ENCODE data around the gene AARSD1.
"Not testable (repeated sequence)": the region's sequence is repeated elsewhere in the genome, so short reads cannot be mapped to it uniquely, and the experiment has no call there.

Gene AARSD1

DNA sequence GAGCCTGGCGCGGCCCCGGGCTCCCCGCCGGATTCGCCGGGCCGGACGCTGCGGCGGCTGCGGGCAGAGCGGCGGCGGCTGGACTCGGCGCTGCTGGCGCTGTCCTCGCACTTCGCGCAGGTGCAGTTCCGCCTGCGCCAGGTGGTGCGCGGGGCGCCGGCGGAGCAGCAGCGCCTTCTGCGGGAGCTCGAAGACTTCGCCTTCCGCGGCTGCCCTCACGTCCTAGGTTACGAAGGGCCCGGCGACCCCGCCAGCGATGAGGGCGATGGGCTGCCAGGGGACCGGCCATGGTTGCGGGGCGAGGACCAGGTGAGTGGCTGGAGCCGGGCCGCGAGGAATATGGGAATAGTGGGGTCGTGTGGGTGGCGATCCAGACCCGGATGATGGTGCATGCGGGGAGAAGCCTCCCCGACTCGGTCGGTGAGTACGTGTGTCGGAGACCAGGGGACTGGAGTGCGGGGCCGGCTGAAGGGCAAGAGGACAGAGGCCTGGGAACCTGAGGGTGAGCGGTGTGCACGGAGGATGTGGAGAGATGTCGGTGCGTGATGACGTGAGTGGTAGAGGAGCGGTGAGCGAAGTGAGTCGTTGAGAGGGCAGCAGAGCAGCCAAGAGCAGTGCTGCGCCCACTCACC is 16.6 kb upstream of the AARSD1 start:
- DNase-seq (ENCODE audit: low read depth in 2 of 3, low spot score in 1 of 3), result peak; percentile 61 to 63 (median 62)

DNA sequence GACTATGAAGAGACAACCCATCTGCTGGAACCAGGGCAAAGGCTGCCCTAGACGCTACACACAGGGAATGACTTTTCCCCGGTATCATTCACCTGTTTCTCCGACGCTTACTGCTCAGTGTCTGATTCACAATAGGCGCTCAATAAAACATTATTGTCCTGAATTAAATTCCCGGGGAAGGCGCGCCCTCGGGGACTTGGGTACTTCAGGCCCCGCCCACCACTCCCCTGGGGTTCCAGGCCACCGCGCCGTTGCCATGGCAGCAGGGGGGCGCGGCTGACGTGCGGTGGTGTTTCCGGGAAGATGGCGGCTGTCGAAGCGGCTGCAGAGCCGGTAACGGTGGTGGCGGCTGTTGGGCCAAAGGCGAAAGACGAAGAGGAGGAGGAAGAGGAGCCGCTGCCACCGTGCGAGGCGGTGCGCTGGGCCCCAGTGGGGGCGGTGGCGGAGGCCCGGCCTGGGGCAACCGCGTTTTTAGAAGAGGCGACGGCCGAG is 16.1 kb upstream of the AARSD1 start, which contains the start of gene RUNDC1:
RUNDC1 (plus strand) TSS at position 292 of the 492 bp plus-strand sequence; CDS start at position 304, 12 bp downstream.
- DNase-seq (ENCODE audit: low read depth in 2 of 3, low spot score in 1 of 3), result peak; percentile 79 to 88 (median 85)

DNA sequence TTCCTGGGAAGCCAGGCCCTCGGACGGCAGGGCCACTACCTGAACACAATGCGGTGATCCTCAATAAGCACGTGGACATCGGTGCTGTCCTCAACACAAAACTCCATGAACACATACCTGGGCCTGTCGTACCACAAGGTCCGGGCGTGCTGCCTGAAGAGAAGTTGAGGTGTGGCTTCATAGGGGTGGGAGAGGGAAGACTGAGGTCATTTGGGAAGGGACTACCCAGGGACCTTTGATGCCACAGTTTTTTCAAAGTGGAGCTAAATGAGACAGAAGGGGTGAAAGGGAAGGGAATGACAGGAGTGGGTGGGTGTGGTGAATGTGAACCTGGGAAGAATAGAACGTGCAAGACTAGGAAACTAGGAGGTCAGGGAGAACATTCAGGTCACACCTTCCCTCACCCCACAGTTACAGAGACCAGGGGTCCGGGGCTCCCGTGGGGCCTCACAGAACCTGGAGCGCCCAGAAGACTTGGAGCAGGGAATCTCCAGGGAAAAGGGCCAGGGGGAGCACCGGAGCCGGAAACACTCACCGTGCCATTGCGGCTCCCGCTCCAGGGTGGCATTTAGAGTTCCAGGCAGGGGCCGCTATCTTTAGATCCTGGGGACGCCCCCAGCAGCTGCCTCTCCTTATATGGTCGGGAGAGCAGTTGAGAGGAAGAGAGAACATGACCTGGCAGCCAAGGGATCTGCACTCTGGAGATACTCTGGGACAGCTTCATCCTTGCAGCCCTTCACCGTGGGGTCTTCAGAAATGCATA is 15.4 kb upstream of the AARSD1 start, which contains the start of gene PTGES3L:
PTGES3L (minus strand) TSS at position 570 of the 763 bp plus-strand sequence; CDS start at position 543, 27 bp downstream.
- peak in 1 of 3 donors; percentile 15 for DNase-seq (ENCODE audit: low read depth in 2 of 3, low spot score in 1 of 3)

DNA sequence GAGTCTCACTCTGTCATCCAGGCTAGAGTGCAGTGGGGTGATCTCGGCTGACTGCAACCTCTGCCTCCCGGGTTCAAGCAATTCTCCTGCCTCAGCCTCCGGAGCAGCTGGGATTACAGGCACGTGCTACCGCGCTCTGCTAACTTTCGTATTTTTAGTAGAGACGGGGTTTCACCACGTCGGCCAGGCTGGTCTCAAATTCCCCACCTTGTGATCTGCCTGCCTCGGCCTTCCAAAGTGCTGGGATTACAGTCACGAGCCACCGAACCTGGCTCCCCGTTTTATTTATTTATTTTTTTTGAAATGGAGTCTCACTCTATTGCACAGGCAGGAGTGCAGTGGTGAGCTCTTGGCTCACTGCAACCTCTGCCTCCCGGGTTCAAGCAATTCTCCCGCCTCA is 11.4 kb upstream of the AARSD1 start:
- DNase-seq (ENCODE audit: low read depth in 2 of 3, low spot score in 1 of 3), result not testable (repeated sequence)

DNA sequence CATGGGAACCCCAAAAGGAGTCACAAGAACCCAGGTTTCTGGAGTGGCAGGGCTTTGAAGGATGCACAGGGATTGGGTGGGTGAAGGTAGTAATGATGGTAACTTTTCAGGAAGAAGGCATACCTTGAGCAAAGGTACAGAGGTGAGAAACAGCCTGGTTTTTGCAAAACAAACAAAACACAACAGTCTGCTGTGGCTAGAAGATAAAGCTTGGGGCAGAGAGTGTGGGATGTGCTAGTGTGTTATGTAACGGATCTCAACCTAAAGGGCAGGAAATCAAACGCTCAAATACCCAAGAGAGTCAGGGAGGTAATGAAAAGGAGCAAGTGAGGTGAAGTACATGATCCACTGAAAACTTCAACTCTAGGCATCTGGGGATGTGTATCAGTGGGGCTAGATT is 11.0 kb upstream of the AARSD1 start:
- no peak for DNase-seq (ENCODE audit: low read depth in 2 of 3, low spot score in 1 of 3)

DNA sequence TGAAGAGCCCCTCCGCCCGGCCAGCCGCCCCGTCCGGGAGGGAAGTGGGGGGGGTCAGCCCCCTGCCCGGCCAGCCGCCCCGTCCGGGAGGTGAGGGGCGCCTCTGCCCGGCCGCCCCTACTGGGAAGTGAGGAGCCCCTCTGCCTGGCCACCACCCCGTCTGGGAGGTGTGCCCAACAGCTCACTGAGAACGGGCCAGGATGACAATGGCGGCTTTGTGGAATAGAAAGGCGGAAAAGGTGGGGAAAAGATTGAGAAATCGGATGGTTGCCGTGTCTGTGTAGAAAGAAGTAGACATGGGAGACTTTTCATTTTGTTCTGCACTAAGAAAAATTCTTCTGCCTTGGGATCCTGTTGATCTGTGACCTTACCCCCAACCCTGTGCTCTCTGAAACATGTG is 9.1 kb upstream of the AARSD1 start:
- not testable (repeated sequence) for DNase-seq (ENCODE audit: low read depth in 2 of 3, low spot score in 1 of 3)

DNA sequence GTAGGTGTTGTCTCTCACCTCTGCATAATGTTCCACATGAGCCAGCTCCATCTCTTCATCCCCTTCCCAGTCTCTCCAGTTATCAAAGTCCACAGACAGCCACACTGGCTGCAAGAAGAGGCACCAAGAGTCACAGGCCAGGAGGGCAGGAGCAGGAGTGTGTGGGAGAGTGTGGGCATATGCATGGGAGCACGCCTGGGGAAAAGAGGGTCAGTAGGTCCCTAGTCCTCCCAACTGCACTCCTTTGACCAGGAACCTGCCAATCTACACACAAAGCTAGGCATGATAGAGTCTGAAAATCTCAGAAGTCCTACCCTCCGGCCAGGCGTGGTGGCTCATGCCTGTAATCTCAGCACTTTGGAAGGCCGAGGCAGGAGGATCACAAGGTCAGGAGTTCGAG is 7.3 kb upstream of the AARSD1 start:
- no peak for DNase-seq (ENCODE audit: low read depth in 2 of 3, low spot score in 1 of 3)

DNA sequence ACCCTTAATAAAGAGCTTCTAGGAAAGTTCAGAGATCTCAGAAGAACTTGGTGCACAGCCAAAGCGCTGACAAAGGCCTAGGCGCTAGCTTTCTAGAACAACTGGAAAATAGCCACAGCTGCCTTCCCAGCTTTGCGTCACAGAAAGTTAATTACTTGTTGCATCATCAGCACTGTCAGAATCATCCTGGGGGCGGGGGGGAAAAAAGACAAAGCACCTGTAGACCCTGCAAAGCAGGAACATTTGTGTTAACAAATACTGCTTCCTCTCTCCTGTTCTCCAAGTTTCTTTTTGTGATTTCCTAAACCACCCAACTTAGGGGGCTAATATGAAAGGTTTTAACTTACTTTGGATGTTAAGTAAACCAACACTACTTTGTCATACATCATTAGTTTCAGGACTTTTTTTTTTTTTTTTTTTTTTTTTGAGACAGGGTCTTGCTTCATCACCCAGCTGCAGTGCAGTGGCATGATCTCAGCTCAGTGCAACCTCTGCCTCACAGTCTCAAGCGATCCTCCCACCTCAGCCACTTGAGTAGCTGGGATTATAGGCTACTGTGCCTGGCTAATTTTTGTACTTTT is 4.8 kb upstream of the AARSD1 start:
- no peak for DNase-seq (ENCODE audit: low read depth in 2 of 3, low spot score in 1 of 3)

DNA sequence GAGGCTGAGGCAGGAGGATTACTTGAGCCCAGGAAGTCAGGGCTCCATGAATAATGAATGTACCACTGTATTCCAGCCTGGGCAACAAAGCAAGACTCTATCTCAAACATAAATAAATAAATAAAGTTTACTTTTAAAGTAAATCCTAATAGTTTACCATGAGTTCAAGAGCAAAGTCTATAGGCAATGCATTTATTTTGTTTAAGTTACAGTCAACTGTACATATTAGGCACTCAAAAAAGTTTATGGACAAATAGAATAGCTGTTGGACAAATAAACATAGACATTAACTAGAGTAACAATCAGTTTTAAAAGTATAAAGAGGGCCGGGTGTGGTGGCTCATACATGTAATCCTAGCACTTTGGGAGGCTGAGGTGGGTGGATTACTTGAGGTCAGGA is 3.7 kb upstream of the AARSD1 start:
- no peak for DNase-seq (ENCODE audit: low read depth in 2 of 3, low spot score in 1 of 3)

DNA sequence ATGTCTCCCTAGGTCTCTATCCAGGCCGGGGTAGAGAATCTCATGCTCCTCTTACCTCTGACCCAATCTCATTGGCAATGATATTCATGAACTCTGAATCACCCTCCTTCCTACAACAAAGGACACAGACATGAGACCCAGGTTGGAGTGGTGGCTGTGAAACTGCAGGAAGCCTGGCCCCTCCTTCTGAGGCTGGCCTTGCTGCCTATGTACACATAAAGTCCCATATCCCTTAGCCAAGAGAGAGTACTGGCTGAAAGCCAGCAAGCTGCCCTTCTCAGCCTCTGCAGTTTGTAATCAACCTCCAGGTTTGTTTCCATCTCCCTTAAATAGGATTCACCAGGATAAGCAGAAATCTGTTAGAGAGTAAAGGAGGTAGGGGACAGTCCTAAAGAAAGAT is 10.6 kb downstream of the AARSD1 start:
- DNase-seq (ENCODE audit: low read depth in 2 of 3, low spot score in 1 of 3), result no peak

DNA sequence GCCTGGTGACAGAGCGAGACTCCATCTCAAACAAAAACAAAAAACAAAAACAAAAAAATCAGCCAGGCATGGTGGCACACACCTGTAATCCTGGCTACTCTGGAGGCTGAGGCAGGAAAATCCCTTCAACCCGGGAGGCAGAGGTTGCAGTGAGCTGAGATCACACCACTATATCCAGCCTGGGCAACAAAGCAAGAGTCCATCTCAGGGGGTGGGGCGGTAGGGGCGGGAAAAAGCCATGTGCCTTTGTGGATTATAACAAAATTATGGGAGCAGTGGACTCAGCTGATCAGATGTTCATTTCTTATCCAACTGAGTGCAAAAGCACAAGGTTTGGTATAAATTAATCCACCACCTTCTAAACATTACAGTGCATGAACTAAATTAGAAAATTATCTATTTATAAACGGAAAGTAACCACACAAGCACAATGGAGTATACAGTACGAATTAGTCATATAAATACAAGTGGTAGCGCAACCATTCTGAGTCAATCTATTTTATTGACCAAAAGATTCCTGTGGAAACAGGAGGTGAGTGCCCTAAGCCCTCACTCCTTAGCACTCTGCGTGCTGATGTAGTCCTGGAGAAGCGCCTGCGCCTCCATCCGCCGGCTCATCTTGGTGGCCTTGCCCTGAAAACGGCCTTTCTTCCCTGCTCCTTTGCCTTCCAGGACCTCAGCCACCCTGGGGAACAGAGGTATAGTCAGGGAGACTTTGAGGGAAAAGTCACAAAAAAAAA is 14.0 kb downstream of the AARSD1 start:
- no peak for DNase-seq (ENCODE audit: low read depth in 2 of 3, low spot score in 1 of 3)

DNA sequence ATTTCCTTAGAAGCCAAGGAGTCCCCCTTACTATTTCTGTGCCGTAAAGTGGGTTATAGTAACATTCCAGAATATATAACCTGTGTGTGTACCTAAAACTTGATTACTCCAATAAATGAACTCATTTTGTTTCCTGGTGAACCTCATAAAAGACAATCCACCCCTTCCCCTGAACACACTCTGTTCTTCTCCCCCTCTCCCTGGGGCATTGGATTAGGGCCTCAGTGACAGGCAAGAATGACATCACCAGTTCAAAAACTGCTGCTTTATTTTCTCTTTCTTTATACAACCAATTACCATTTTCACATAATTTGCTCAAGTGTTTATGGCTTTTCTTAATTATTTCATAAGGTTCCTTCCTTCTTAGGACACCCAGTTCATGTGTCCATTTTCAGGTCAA is 17.4 kb downstream of the AARSD1 start:
- DNase-seq (ENCODE audit: low read depth in 2 of 3, low spot score in 1 of 3), result no peak

DNA sequence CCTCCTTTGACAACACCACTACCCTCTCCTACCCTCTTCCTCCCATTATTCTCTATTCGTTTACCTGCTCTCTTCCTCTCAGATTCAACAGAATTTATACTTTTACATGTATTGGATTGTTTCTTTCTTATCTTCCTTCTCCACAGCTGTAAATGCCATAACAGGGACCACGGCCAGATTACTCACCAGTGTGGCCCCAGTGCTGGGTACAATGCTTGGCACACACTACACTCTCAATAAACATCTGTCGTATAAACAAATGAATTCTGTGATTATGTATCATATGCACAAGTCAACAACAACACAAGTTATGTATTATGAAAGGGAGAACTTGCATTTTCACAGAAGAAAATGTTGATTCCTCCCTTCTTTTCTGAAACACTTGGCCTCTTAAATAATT is 20.0 kb downstream of the AARSD1 start:
- DNase-seq (ENCODE audit: low read depth in 2 of 3, low spot score in 1 of 3), result no peak

DNA sequence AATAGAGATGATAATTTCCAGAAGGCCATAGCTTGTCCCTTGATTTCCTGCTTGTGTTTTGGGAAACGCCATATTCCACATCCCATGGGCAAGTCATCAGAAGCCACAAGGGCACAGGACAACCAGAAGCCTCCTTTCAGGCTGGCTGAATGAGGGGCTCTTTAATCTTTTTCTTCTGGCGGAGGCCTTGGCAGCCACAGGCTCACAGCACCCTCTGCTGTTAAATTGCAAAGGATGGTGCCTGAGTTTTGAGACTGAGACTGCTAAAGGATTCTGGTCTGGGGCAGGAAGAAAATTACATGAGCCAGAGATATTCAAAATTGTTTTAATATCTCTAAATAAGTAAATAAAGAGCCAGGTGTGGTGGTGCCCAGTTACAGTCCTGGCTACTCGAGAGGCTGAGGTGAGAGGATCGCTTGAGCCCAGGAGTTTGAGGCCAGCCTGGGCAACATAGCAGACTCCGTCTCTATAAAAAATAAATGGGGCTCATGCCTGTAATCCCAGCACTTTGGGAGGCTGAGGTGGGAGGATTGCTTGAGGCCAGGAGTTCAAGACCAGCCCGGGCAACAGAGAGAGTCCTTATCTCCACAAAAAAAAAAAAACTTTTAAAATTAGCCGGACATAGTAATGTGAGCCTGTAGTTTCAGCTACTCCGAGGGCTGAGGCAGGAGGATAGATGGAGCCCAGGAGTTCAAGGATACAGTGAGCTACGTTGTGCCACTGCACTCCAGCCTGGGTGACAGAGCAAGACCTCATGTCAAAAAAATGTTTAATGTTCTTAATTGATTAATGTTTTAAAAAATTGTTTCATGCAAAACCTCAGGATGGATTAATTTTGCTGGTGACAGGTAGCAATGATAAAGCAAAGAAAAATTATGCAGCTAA is 26.3 kb downstream of the AARSD1 start:
- peak in 2 of 3 donors; percentile 3 to 10 for DNase-seq (ENCODE audit: low read depth in 2 of 3, low spot score in 1 of 3)

DNA sequence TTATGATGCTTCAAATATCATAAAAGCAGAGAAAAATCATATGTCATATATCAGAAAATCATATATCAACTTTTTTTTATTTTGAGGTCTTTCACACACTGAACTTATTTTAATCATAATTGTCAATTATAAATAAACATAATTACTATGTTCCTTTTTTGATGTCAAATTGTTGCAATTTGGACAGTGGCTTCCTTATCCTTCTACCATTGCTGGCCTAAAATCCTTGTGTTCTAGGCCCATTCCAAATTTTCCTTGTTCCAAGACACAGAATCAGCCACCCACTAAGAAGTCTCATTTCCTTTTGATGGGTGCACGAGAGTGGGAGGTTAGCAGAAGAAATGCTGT is 34.8 kb downstream of the AARSD1 start:
- no peak for DNase-seq (ENCODE audit: low read depth in 2 of 3, low spot score in 1 of 3)

DNA sequence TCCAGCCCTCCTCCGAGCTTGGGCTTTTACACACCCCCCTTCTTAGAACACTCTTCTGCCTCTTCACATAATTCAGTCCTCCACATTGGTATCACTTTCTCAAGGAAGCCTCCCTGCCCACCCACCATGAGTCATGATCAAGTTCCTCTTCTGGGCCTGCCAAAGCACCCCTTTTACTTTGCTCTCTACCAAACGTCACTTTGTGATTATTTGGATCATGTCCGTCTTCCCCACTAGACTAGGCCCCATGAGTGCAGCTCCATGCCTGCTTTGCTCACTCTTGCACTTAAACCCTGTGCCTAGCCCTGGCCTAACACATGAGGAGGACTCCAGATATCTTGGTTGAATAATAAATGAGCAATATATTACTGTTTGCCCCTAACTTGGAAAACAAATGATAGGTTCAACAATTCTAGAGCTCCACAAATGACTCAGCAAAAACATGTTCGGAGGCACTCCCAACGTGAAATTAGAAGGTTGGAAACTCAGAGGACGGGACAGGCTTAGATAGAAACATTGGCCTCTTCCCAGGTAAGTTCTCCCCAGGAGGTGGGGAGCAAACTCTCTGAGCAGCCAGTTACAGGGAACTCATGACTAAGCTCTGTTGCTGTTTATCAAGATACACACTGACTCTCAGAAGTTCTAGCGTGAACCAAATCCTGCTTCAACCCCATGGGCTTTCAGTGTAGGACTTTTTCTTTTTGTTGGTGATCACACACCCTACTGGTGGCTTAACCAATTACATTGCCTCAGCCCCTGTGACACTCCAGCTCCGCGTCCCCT is 35.3 kb downstream of the AARSD1 start:
- peak; percentile 6 to 42 (median 20) for DNase-seq (ENCODE audit: low read depth in 2 of 3, low spot score in 1 of 3)

DNA sequence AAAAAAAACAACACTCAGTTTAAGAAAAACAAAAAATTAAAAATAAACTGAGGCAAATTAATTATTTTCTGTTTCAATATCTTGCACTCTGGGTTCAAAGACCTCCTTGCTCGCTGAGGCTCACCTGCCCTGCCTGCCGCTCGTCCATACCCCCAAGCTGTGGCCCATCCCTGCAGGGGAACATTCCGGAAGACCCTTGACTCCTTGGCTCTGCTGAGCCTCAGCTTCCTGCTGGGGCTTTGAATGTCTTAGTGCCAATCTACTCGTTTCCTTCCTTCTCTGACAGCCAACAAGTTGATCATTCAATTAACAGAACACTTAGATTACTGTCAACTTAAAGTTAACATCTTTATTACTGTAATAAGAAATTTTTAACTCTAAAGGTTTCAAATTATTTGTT is 39.4 kb downstream of the AARSD1 start:
- DNase-seq (ENCODE audit: low read depth in 2 of 3, low spot score in 1 of 3), result no peak

DNA sequence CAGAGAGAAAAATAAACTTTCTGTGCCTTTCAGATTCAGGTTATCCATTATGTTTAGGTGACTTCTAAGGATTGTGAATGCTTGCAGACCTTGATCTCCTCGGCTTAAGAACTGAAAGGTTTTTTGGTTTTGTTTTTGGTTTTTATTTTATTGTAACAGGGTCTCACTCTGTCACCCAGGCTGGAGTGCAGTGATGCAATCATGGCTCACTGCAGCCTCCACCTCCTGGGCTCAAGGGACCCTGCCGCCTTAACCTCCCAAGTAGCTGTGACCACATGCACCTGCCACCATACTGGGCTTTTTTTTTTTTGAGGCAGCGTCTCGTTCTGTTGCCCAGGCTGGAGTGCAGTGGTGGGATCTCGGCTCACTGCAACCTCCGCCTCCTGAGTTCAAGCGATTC is 40.8 kb downstream of the AARSD1 start:
- not testable (repeated sequence) for DNase-seq (ENCODE audit: low read depth in 2 of 3, low spot score in 1 of 3)

DNA sequence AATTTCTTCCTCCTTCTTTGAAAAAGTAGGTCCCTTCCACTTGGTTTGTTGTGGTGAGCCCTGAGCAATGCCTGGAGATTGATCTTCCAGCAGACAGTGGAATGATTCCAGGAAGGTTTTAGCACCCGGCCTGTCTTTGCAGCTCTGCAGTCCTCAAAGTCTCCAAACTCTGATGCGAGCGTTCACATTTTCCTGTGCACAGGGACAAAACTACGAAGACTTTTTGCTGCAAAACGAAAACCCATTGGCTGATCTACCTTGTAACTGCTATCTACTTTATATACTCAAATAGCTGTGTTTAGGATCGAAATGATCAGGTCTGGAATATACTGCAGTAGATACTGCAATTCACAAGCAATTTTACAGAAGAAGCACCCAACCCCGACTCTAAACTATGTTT is 42.0 kb downstream of the AARSD1 start:
- no peak for DNase-seq (ENCODE audit: low read depth in 2 of 3, low spot score in 1 of 3)

DNA sequence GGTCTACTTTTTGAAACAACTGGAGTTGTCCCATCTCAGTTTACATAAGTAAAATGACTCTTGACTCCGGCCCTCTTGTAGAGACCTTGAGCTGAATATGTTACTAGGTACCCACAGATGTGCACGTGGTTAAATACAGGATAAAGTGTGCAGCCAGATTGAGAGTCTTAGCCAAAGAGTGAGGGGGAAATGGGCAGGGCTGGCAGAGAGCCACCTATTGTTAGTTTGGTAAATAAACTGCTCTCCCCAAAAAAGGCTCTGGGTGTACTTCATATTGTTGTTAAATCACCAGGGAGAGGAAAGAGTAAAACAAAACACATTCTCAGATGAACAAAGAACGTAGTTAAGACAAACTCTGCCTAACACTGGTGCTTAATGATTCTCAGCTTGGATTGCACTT is 43.3 kb downstream of the AARSD1 start:
- no peak for DNase-seq (ENCODE audit: low read depth in 2 of 3, low spot score in 1 of 3)

Data from stimulated activated CD4-positive, alpha-beta T cell treated with anti-CD3 and anti-CD28 coated beads, Interleukin-12 subunit alpha, Interleukin-12 subunit beta, amount 100 ng/mL, for 48 hours (primary cell).